Caco-2 (cell line): ENCODE measurements around the gene ITLN2. TPM values are rescaled to one million over a fixed set of nuclear protein-coding genes. Genes with fewer than 3 reads are reported as not detected.

Experiments
- BruUV-seq: library from RNA; stranded (reverse); fragments of 400-500 nt; replicated peaks from 2 replicates; lab custom pipeline; 2021; lab: Mats Ljungman, UMichigan
- CTCF ChIA-PET: fragments of 300-600 bp; sonication (Branson Sonifier 250); formaldehyde crosslinking; loops from one replicate; lab custom pipeline; 2022; ENCODE audit warnings: antibody characterized with exemption; lab: Charles Lee
- POLR2A ChIA-PET: fragments of 300-600 bp; sonication (Branson Sonifier 250); formaldehyde crosslinking; loops from one replicate; lab custom pipeline; 2022; ENCODE audit warnings: antibody characterized with exemption; lab: Charles Lee
- DNase-seq, 2 experiments: peaks; one replicate each; pipeline versions ENCODE4 v3.0.0 to v3.0.0-alpha.2; 2020 to 2022
- H3K27me3 ChIP-seq: replicated peaks from 2 replicates; pipeline ENCODE4 v1.6.0; 2011; ENCODE audit warnings: low read length; ENCODE audit not compliant: control insufficient read depth, insufficient read depth
- H3K36me3 ChIP-seq: 2 replicates; pipeline ENCODE4 v1.5.1; 2011; ENCODE audit warnings: low read length; ENCODE audit not compliant: control insufficient read depth, insufficient read depth
- H3K4me1 ChIP-seq: fragments of 250-450 bp; sonication (Bioruptor Pico); 2 replicates; pipeline ENCODE4 v1.5.1; 2020; ENCODE audit warnings: mild to moderate bottlenecking
- H3K4me3 ChIP-seq: 2 replicates; pipeline ENCODE4 v1.5.1; 2011; ENCODE audit warnings: low read depth, mild to moderate bottlenecking, control low read depth, low read length
- H3K9me3 ChIP-seq: fragments of 250-450 bp; sonication (Bioruptor Pico); 2 replicates; pipeline ENCODE4 v1.5.1; 2020; ENCODE audit warnings: mild to moderate bottlenecking, moderate library complexity
- H3K27ac Mint-ChIP-seq: one replicate; pipeline ENCODE4 v1.8.0; 2022; ENCODE audit warnings: mixed read lengths; ENCODE audit not compliant: unreplicated experiment
- H3K27me3 Mint-ChIP-seq: one replicate; pipeline ENCODE4 v1.8.0; 2022; ENCODE audit warnings: mixed read lengths; ENCODE audit not compliant: insufficient read depth, unreplicated experiment
- H3K36me3 Mint-ChIP-seq: one replicate; pipeline ENCODE4 v1.8.0; 2022; ENCODE audit warnings: mild to moderate bottlenecking, mixed read lengths; ENCODE audit not compliant: insufficient read depth, unreplicated experiment
- H3K4me1 Mint-ChIP-seq: one replicate; pipeline ENCODE4 v1.8.0; 2022; ENCODE audit warnings: low read depth, mixed read lengths; ENCODE audit not compliant: unreplicated experiment
- H3K4me3 Mint-ChIP-seq: one replicate; pipeline ENCODE4 v1.8.0; 2022; ENCODE audit warnings: mild to moderate bottlenecking, moderate library complexity, mixed read lengths; ENCODE audit not compliant: unreplicated experiment
- H3K9me3 Mint-ChIP-seq: one replicate; pipeline ENCODE4 v1.8.0; 2022; ENCODE audit warnings: mixed read lengths; ENCODE audit not compliant: unreplicated experiment
- CTCF ChIP-seq, 2 experiments: fragments of 200-600 bp in 1 of 2; IDR thresholded peaks; 1 replicate in 1 of 2; 2 replicates in 1 of 2; pipeline versions ENCODE4 v1.5.1 to v1.8.0; 2011 to 2022; ENCODE audit warnings: antibody characterized with exemption in 1 of 2, control low read depth in 1 of 2, inconsistent platforms in 1 of 2, low read depth in 1 of 2, low read length in 1 of 2, mild to moderate bottlenecking in 1 of 2, moderate library complexity in 1 of 2; ENCODE audit not compliant: insufficient read depth in 1 of 2, severe bottlenecking in 1 of 2, unreplicated experiment in 1 of 2
- intact Hi-C: fragments of 100-400 bp; cut with micrococcal nuclease; formaldehyde crosslinking; loops from one replicate; pipeline ENCODE4 v1.10.0; 2022; ENCODE audit not compliant: unreplicated experiment
- total RNA-seq: library from RNA; stranded (reverse); gene quantifications from 2 replicates; pipeline ENCODE4 v1.2.3, GENCODE V29; 2022

The ITLN2 gene
- total RNA-seq, 1 experiment from 2014 or later = 0.93 TPM

GRCh38 chr1:160963521-160963920 is 8.9 kb upstream of the ITLN2 start:
- H3K36me3 Mint-ChIP-seq = no peaks in the 10 kb centered on the region
- BruUV-seq = no TSS peak
- H3K27me3 Mint-ChIP-seq = no peaks in the 10 kb centered on the region
- H3K27ac Mint-ChIP-seq = no peak overlapping the region
- POLR2A ChIA-PET = interaction anchor here (0.6 kb wide), 2 partner anchors 29 to 134 kb away, joined by 4 to 6 read pairs; no protein-coding TSS in a partner anchor
- intact Hi-C loops = no loop called here
- no peak overlapping the region for H3K4me3 Mint-ChIP-seq
- no peak for DNase-seq
- no peaks in the 10 kb centered on the region for H3K36me3 ChIP-seq
- no peaks in the 10 kb centered on the region for H3K4me1 Mint-ChIP-seq
- H3K9me3 ChIP-seq = no peaks in the 10 kb centered on the region
- no peak for TF ChIP-seq CTCF (IDR thresholded peaks at IDR 0.05; ENCODE audit: insufficient read depth in 1 of 2, low read depth in 1 of 2, low read length in 1 of 2, severe bottlenecking in 1 of 2, unreplicated experiment in 1 of 2)
- H3K27me3 ChIP-seq = no peaks in the 10 kb centered on the region
- CTCF ChIA-PET = no interaction called here
- no peak overlapping the region for H3K4me3 ChIP-seq
- H3K4me1 ChIP-seq = no peaks in the 10 kb centered on the region
- no peaks in the 10 kb centered on the region for H3K9me3 Mint-ChIP-seq

GRCh38 chr1:160961419-160961818 is 6.8 kb upstream of the ITLN2 start:
- intact Hi-C loops = no loop called here
- H3K36me3 Mint-ChIP-seq = no peaks in the 10 kb centered on the region
- no peak overlapping the region for H3K4me3 Mint-ChIP-seq
- no peaks in the 10 kb centered on the region for H3K9me3 ChIP-seq
- BruUV-seq = no TSS peak
- no peak for TF ChIP-seq CTCF (IDR thresholded peaks at IDR 0.05; ENCODE audit: insufficient read depth in 1 of 2, low read depth in 1 of 2, low read length in 1 of 2, severe bottlenecking in 1 of 2, unreplicated experiment in 1 of 2)
- H3K36me3 ChIP-seq = no peaks in the 10 kb centered on the region
- no peak for DNase-seq
- no peaks in the 10 kb centered on the region for H3K4me1 Mint-ChIP-seq
- CTCF ChIA-PET = no interaction called here
- no peak overlapping the region for H3K4me3 ChIP-seq
- POLR2A ChIA-PET = no interaction called here
- H3K9me3 Mint-ChIP-seq = no peaks in the 10 kb centered on the region
- H3K27me3 Mint-ChIP-seq = no peaks in the 10 kb centered on the region
- no peaks in the 10 kb centered on the region for H3K27me3 ChIP-seq
- H3K4me1 ChIP-seq = no peaks in the 10 kb centered on the region
- no peak overlapping the region for H3K27ac Mint-ChIP-seq

GRCh38 chr1:160956966-160957365 is 2.4 kb upstream of the ITLN2 start:
- Mint-ChIP-seq H3K4me1 (peaks cover 6% of the 10 kb centered on the region), H3K9me3 (no peaks in the 10 kb centered on the region), H3K4me3 (no peak overlapping the region), H3K27ac (no peak overlapping the region), H3K36me3 (no peaks in the 10 kb centered on the region), H3K27me3 (no peaks in the 10 kb centered on the region)
- intact Hi-C loops = no loop called here
- BruUV-seq = no TSS peak
- TF ChIP-seq CTCF (IDR thresholded peaks at IDR 0.05; ENCODE audit: insufficient read depth in 1 of 2, low read depth in 1 of 2, low read length in 1 of 2, severe bottlenecking in 1 of 2, unreplicated experiment in 1 of 2) = no peak
- H3K4me1 ChIP-seq = 0 out of 2 replicates have a peak, but pooled peaks cover 4% of the 10 kb centered on the region
- H3K9me3 ChIP-seq = no peaks in the 10 kb centered on the region
- CTCF ChIA-PET = no interaction called here
- H3K36me3 ChIP-seq = no peaks in the 10 kb centered on the region; the same call in 1 of the 2 replicates
- no peak overlapping the region for H3K4me3 ChIP-seq
- H3K27me3 ChIP-seq = no peaks in the 10 kb centered on the region
- DNase-seq = no peak
- POLR2A ChIA-PET = no interaction called here
